GM18508 (cell line): ENCODE data around the gene NTM.
A peak's percentile ranks its signal among the peaks of the same experiment; 100 is the strongest.

Experiments used
- ATAC-seq: cut with Tn5 transposase; IDR thresholded peaks from one replicate; pipeline ENCODE4 v1.9.1; 2021; ENCODE audit warnings: moderate number of reproducible peaks; ENCODE audit not compliant: insufficient read depth, unreplicated experiment

The NTM gene

DNA sequence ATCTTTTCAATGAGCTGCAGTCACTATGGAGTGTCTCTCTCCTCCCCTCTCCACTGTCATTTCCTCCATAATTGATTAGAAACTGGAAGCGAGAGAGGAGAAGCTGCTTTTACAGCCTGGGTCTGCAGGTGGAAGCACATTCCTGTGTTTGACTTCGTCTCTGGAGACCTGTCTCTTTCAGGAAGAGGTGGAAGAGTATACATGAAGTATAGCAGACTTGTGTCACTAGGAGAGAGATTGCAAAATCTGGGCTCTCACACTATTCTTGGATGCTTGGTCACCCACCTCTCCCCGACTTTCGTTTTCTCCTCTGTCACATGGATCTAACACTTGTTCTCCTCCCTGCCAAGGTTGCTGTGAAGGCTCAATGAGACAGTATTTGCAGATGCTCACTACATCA is 323.3 kb downstream of the NTM start:
- ATAC-seq, result no peak

DNA sequence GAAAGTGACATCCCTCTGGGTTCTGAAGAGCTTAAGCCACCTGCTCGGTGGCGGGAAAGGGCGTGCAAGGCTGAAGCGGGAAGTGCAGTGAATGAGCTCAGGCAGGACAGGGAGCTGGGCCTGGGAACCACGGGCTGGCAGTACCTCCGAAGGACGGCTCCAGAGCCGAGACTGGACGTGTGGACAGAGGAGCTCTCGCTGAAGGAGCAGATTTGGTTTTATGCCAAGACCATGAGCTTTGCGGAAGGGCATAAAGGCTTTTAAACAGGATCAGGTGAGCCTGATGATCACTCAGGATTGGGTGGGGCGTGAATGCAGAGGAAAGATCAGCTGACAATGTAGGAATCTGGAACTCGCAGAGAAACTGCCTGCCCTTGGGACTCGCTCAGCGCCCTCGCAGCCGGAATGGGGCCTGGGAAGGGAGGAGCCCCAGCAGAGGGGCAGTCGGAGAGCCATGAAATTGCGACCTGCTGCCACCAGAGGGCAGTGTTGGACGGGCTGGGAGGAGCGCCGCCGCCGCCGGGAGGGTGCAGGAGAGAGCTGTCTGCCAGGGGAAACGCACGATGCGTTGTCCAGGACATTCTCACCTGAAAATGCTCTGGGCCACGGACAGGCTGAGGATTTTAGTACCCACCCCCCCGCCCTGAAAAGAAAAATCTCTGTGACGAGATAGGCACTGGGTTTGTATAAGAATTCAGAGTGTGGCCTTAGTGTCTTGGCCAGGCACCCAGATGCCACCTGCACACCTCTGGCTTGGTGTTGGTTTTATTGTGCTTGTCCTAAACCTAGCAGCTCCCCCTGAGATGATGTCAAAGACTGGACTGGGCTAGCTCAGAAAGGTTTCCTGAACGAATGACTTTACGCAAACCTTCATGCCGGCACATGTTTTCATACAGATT is 324.4 kb downstream of the NTM start:
- ATAC-seq, result peak; percentile 93

DNA sequence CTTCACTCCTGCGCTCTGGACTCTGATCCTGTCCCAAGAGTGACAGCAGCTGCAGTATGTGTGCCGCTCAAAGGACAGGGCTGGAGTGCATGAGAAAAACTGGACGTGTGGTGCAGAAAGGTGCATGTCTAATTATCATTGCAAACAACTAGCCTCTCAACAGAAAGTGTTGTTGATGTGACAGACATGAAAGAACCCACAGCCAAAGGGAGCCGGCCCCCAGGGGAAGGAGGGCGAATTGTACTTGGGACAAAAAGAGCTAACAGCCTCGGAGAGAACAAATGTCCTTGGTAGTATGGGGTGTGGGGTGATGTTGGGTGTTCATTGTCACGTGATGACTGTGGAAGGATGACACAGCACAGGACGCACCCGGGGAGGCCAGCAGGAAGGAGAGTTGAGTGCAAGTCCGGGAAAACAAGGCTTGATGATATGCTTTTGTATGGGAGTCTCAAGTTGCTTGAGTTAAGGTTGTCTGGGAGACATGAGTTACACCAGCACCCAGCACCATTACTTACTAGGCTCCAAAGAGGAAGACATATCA is 325.5 kb downstream of the NTM start:
- ATAC-seq, result no peak

DNA sequence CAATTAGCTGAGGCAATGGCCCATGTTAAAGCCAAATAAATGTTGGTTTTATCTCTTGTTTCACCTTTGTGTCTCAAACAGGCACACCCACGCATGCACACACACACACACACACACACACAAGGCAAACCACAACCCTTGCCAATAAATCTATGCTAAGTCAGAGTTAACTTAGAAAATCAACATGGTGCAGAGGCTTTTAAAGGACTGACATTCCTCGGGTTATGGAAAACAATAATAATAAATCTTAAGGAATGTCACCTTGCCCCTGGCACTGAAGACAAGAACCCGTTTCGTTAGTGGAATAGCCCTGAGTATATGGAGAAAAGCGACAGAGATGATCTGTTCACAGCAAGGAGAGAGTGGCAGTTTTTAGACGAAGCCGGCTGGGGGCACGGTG is 326.3 kb downstream of the NTM start:
- ATAC-seq, result no peak

DNA sequence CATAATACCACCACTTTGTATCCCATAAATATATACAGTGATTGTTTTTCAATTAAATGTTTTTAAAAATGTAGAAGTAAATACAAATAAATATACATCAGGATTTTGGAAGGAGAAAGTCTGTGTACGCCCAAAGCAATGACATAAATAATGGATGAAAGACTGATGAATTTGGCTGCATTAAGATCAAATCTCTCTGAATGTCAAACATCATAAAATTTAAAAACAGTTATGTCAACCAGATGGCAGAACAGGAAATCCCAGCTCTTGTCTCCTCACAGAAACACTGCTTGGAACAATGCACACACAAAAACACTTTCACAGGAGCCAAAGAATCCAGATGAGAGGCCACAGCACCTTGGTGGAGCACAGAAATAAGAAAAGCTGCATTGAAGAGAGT is 332.9 kb downstream of the NTM start:
- no peak for ATAC-seq

DNA sequence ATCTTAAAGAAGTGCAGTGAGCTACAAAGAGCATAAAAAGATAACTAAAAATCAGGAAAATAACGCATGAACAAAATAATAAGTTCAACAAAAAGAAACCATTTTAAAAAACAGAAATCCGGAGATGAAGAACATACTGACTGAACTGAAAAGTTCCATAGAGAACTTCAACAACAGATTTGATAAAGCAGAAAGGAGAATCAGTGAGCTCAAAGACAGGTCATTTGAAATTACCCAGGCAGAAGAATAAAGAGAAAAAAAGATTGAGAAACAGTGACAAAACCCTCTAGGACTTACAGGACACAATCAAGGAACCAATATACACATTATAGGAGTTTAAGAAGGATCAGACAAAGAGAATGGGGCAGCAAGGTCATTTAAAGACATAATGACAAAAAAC is 334.3 kb downstream of the NTM start:
- ATAC-seq, result no peak

DNA sequence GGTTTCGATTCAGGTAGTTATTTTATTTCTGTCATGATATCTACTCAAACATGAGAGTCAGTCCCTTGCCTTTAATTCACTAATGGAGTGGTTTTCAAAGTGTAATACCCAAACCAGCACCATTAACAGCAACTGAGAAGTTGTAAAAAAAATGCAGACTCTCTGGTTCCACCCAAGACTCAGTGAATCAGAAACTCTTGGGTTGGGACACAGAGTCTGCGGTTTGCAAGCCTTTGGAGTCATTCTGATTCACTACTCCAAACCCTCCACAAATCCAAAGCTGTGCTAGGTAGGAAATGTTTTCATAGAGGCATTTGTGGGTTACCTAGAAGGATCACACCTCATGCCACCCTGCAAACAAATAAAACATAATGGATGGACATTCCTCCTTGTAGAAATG is 340.1 kb downstream of the NTM start:
- no peak for ATAC-seq

DNA sequence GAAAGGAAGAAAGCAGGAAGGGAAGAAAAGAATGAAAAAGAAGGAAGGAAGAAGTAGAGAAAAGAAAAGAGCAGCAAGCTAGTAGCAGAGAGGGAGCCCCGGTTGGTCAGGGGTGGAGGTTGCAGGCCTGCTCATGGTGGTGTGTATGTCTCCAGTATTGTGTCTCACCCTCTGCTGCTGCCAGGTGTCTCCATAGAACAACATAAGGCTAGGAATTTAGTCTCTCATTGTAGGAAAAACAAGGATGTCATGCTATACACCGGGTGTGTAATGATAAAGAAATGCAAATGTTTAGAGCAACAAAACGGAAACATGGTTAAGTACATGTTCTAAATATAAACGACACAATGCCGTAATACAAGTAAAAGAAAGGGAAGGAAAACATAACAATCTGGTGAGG is 342.5 kb downstream of the NTM start:
- ATAC-seq, result no peak

DNA sequence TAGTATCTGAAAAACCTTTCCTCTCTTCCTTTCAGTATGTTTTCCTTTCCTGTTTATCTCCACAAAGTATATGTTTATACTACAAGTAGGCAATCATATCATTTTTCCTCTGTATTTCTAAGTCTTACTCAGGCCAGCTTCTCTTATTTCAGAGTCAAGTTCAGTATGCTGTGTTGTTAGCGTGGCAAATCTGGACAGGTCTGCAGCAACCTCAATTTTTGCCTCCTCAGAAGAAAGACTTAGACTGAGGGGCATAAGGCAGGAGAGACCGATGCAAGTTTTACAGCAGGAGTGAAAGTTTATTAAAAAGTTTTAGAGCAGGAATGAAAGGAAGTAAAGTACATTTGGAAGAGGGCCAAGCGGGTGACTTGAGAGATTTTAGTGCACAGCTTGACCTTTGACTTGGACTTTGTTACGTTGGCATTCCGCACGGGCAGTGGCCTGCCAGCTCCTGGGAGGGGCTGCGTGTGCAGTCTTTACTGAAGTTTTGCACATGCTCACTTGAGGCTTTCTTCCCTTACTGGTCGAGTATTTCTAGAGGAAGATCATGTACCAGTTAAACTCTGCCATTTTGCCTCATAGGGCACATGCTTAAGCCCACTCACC is 343.2 kb downstream of the NTM start:
- no peak for ATAC-seq

DNA sequence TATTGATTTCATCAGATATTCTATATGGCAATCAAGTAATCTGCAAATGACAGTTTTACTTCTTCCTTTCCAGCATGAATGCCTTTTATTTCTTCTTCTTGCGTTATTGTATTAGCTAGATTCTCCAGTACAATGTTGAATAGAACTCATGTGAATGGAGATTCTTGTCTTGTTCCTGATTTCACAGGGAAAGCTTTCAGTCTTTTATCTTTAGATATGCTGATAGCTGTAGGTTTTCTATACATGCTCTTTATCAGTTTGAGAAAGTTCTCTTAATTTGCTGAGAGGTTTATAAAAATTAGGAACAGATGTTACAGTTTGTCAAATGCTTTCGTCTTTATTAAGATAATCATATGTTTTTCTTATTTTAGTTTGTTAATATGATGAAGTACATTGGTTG is 347.2 kb downstream of the NTM start:
- ATAC-seq, result no peak

DNA sequence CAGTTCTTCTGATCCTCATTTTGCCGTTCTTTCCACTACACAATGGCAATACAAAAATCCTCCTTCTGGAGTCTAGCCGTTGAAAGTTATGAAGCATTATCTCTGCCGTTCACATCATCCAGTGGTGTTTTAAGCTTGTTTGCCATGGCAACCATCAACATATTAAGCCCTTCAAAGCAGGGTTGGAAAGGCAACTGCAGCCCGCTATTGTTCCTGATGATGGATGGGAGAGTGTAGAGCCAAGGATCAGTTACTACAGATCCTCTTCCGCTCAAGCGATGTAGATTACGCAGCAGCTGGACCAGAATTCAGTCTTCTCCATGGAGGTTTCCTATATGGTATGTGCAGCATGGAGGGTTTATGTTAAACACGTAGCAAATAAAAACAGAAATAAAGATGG is 352.7 kb downstream of the NTM start:
- ATAC-seq, result no peak

DNA sequence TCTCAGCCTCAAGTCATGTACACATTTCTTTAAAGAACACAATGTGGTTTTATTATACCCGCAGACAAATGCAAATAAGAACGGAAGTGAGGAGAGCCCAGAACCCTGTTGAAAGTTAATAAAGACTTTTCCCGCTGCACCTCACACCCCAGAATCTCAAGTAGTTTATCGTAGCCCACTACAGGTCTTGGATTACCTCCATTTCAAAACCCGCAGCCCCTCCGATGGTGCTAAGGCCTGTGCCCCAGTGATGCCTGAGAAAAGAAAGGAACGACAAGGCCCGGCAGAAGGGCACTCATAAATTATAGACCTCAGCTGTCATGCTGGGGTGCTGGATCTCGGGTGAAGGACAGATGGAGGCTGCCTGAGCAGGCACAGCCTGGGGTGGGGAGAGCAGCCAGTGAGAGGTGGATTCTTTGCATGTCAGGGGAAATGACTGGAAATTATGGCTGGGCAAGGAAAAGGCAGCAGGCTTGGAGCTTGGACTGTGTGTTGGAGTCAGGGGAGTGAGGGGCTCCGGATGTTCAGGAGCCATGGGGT is 354.1 kb downstream of the NTM start:
- ATAC-seq, result no peak

DNA sequence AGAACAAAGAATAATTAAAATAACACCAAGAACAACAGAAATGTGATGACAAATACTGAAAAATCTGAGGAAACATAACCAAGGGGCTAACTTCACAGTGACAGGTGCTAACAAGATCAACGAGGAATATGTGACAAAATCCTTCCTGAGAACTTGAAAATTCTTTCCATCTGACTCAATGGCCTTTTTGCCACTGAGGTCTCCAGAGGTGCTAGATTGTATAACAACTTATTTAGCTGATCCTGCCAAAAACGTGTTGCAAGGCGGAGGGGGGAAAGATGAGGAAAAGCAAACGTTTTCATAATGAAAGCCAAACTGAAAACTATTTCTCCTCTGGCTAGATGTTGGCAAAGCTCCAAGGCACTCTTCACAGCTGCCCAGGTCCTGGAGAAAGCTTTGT is 364.5 kb downstream of the NTM start:
- ATAC-seq, result no peak

DNA sequence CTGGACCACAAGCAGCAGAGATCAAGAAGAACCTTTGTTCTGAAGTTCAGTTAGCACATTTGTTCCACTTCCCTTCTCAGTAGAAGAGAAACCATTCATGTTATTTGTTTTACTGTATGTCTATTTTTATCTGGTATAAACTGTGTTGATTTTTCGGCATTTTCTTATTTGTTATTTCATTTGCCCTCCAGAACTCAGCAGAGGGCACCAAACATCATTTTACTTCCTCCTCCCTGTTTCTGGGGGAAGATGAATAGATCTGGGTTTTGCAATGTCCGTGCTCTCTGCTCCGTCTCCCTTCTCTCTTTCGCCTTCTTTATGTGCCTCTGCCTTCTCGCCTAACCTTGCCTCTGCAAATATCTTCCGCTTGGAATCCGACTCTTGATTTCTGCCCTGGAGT is 366.9 kb downstream of the NTM start:
- ATAC-seq, result no peak

DNA sequence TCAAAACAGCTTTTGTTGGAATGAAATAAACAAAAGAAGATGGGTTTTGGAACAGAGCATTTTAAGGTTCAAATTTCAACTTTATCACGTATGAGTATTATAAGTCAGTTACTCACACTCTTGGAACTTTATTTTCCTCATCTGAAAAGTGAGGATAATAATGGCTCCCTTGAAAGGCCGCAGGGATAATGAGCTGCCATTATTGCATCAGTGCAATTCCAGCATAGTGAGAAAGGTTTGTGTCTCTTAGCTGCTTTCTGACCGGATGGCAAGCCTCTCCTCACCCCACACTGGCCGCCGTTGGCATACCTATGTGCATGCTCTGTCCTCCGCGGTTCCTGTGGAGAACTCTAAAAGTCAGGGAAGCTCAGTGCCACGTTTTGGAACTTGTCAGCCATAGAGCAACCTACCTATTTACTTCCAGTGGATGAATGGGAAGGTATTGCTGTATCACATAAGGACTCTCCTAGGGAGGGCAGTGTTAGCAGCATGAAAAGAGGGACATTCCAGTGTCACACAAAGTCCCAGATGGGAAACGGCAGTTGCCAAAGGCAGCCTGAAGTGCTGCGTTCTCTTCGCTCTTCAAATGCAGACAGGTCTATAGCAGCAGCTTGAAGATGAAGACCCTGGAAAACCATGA is 368.9 kb downstream of the NTM start:
- ATAC-seq, result no peak

DNA sequence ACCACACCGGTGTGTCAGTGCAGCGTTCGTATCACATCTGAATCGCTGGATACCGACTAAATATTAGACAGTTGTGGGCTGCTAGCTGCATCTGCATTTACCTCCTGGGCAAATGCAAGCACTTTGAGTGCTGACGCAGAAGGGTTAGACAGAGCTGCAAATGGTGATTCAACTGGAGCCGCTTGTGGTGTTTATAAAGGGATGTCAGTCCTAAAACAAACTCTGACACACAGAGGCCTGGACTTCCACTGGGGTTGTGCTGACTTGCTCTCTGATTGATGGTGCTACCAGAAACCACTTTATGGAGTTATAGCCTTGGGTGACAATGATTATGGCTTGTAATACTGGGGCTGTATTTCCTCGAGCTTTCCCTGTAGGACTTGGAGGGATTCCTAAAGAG is 374.4 kb downstream of the NTM start:
- ATAC-seq, result no peak

DNA sequence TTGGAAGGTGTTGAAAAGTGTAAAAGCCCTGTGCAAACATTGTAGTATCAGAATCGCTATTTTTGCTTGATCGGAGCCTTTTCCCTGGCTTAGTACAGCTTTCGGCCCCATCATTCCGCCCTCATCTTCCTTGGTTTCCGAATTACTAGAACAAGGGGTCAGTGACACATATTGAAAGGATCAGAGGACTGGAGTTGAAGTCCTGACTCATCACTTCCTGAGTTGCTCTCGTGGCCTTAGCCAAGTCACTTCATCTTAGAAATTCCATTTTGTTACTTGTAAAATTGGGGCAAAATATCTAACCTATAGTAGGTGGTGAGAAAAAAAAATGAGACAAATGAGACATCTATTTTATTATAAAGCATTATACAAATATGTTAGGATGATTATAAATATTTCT is 375.0 kb downstream of the NTM start:
- ATAC-seq, result no peak

DNA sequence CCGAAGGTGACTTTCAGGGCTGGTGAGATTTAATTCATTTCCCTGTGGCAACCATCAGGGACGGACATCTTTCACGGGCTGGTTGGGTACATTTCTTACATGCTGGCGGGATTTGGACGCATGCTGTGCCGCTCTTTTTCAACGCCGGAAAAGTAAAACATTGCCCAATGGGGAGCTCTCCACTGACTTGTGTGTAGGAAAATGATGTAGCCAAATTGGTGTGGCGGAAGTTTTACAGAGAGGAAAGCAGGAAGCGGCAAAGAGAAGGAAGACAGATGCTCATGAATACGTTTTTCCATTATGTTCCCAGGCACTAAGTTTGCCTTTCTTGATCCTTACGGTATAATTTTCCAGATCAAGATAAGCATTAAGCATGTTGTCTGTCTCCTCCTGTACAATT is 375.8 kb downstream of the NTM start:
- ATAC-seq, result no peak

DNA sequence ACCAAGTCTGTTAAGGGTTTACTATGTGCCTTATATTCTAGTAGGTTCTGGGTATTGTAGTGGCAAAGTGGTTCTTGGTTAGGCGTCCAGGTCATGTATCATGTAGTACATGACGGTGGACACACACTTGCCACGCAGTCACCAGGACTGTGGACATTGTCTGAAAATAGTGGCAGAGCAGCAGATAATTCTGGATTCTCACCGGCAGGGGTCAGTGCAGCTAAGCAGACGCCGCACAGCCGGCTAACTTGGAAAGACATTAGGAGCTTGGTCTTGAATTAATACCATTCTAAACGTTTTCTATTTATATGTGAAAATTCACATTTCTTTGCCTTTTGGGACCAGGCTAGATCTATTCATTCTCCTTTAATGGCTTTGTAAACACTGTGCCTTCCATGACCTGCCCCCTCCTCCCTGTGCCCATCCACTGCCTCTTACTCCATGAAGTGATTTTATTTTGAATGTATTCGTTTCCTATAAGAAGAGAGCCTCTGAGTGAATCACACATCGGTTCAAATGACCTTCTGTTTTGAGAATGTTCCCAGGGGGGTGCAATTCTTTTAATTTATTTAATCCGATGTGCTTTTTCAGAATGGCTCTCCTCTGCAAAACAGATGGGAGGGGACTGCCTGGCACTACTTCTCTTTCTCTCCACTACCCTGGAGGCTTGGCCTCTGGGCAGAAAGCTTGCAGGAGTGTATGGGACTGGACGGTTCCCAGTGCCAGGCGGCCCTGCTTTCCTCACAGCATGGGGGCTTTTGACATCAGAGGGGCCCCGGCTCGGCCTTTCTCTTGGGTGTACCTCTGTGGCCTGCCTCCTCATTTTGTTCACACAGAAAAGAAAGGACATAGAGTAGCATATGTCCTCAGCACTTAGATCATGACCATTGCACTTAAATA is 378.0 kb downstream of the NTM start:
- no peak for ATAC-seq

DNA sequence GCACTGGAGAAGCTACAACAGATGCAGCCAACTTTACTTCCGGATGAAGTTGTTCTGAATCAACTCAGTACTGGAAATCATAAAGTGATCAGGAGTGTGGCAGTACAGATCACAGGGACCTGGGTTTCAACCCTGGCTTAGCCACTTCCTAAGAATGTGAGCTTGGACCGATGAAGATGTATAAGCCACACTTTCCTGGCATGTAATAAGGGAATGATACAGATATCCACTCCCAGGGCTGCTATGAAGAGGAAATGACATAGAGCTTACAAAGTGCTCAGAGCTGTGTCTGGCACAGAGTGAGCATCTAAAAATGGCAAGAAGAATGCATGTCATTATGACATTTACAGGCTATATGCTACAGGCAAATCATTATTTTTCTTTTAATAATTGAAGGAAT is 378.7 kb downstream of the NTM start:
- ATAC-seq, result no peak
